A673 (cell line): ENCODE measurements around the gene SH3PXD2B. TPM values are rescaled to one million over a fixed set of nuclear protein-coding genes. Genes with fewer than 3 reads are reported as not detected.
"Not testable (repeated sequence)": the region's sequence is repeated elsewhere in the genome, so short reads cannot be mapped to it uniquely, and the experiment has no call there.

Experiments used
- BruUV-seq: library from RNA; stranded (reverse); fragments of 400-500 nt; replicated peaks from 2 replicates; lab custom pipeline; 2021; lab: Mats Ljungman, UMichigan
- CTCF ChIA-PET: fragments of 300-600 bp; sonication (Branson Sonifier 250); formaldehyde crosslinking; loops from one replicate; lab custom pipeline; 2022; ENCODE audit warnings: antibody characterized with exemption; lab: Charles Lee
- POLR2A ChIA-PET: fragments of 300-600 bp; sonication (Branson Sonifier 250); formaldehyde crosslinking; loops from one replicate; lab custom pipeline; 2022; ENCODE audit warnings: antibody characterized with exemption; ENCODE audit not compliant: low non-redundant PET; lab: Charles Lee
- DNase-seq: peaks from one replicate; pipeline ENCODE4 v3.0.0-alpha.2; 2015; ENCODE audit warnings: low spot score
- H3K27ac ChIP-seq: fragments of 200-600 bp; sonication (generic); 2 replicates; pipeline ENCODE4 v1.5.1; 2016; ENCODE audit warnings: mixed run types, low read depth, mild to moderate bottlenecking, mixed read lengths, antibody characterized with exemption, low read length; ENCODE audit not compliant: poor library complexity, severe bottlenecking
- H3K27me3 ChIP-seq: fragments of 200-600 bp; sonication (generic); replicated peaks from 2 replicates; pipeline ENCODE4 v1.6.1; 2017; ENCODE audit warnings: mixed run types, low read depth, mild to moderate bottlenecking, mixed read lengths, antibody characterized with exemption, low read length; ENCODE audit not compliant: insufficient read depth, poor library complexity
- H3K36me3 ChIP-seq: fragments of 200-600 bp; sonication (generic); 2 replicates; pipeline ENCODE4 v1.6.1; 2016; ENCODE audit warnings: mixed run types, mild to moderate bottlenecking, mixed read lengths, antibody characterized with exemption, low read length; ENCODE audit not compliant: insufficient read depth, poor library complexity, severe bottlenecking
- H3K4me1 ChIP-seq: fragments of 200-600 bp; sonication (generic); 2 replicates; pipeline ENCODE4 v1.6.1; 2017; ENCODE audit warnings: mixed run types, mild to moderate bottlenecking, mixed read lengths, antibody characterized with exemption, low read length; ENCODE audit not compliant: insufficient read depth, poor library complexity, severe bottlenecking
- H3K4me3 ChIP-seq: fragments of 200-600 bp; sonication (generic); 2 replicates; pipeline ENCODE4 v1.5.1; 2016; ENCODE audit warnings: low read depth, mixed run types, mild to moderate bottlenecking, mixed read lengths, low read length; ENCODE audit not compliant: poor library complexity, severe bottlenecking
- H3K9me3 ChIP-seq: fragments of 200-600 bp; sonication (generic); 2 replicates; pipeline ENCODE4 v1.6.1; 2016; ENCODE audit warnings: mixed run types, low read depth, mild to moderate bottlenecking, mixed read lengths, antibody characterized with exemption, low read length; ENCODE audit not compliant: poor library complexity, severe bottlenecking
- CTCF ChIP-seq: fragments of 300-800, 200-600 bp; sonication (generic); conservative IDR thresholded peaks from 2 replicates; pipeline ENCODE4 v1.5.1; 2017; ENCODE audit warnings: low read depth, mild to moderate bottlenecking, antibody characterized with exemption, low read length, moderate library complexity, mixed read lengths
- EZH2 ChIP-seq: fragments of 200-600 bp; sonication (generic); IDR thresholded peaks from 2 replicates; pipeline ENCODE4 v1.6.1; 2017; ENCODE audit warnings: borderline replicate concordance, low read depth, mild to moderate bottlenecking, mixed read lengths, antibody characterized with exemption, low read length; ENCODE audit not compliant: poor library complexity, severe bottlenecking
- intact Hi-C: fragments of 100-400 bp; cut with micrococcal nuclease; formaldehyde crosslinking; loops from one replicate; pipeline ENCODE4 v1.10.0; 2022; ENCODE audit not compliant: unreplicated experiment
- total RNA-seq: library from RNA; stranded (reverse); gene quantifications from 2 replicates; pipeline ENCODE4 v1.2.3, GENCODE V29; 2021

Gene SH3PXD2B
- total RNA-seq, 1 experiment from 2014 or later = 28.1 TPM

GRCh38 chr5:172410160-172410559 is 44.2 kb downstream of the SH3PXD2B start:
- H3K27me3 ChIP-seq = no peaks in the 10 kb centered on the region
- ChIA-PET CTCF (no interaction called here), POLR2A (no interaction called here)
- TF ChIP-seq CTCF = no peak
- TF ChIP-seq EZH2 = no peak
- no peak overlapping the region for H3K27ac ChIP-seq
- H3K4me1 ChIP-seq = peaks cover 19% of the 10 kb centered on the region
- no peaks in the 10 kb centered on the region for H3K36me3 ChIP-seq
- no peak overlapping the region for H3K4me3 ChIP-seq
- no TSS peak for BruUV-seq
- no peaks in the 10 kb centered on the region for H3K9me3 ChIP-seq
- intact Hi-C loops = no loop called here
- DNase-seq = no peak

GRCh38 chr5:172409477-172409876 is 44.8 kb downstream of the SH3PXD2B start:
- H3K27ac ChIP-seq, DNase-seq, BruUV-seq, H3K27me3 ChIP-seq, intact Hi-C loops, POLR2A ChIA-PET, H3K9me3 ChIP-seq, CTCF ChIA-PET, H3K36me3 ChIP-seq, H3K4me3 ChIP-seq: not testable (repeated sequence)
- peaks cover 19% of the 10 kb centered on the region for H3K4me1 ChIP-seq

- Histone ChIP-seq H3K36me3 (no peaks in the 10 kb centered on the region), H3K4me1 (peaks cover 13% of the 10 kb centered on the region), H3K27ac (no peak overlapping the region), H3K9me3 (no peaks in the 10 kb centered on the region), H3K27me3 (no peaks in the 10 kb centered on the region), H3K4me3 (no peak overlapping the region)
- BruUV-seq = no TSS peak
- DNase-seq = no peak
- CTCF ChIA-PET = no interaction called here
- POLR2A ChIA-PET = no interaction called here
- TF ChIP-seq EZH2 (no peak), CTCF (no peak)
- intact Hi-C loops = no loop called here
These were observed 46.5 kb downstream of the SH3PXD2B start for GRCh38 chr5:172407822-172408221.

- no TSS peak for BruUV-seq
These were observed 47.1 kb downstream of the SH3PXD2B start for GRCh38 chr5:172407241-172407691.

More at GRCh38 chr5:172407241-172407691, 47.1 kb downstream of the SH3PXD2B start:
- no peaks in the 10 kb centered on the region for H3K36me3 ChIP-seq
- ChIA-PET POLR2A (no interaction called here), CTCF (no interaction called here)
- H3K4me1 ChIP-seq = peaks cover 8% of the 10 kb centered on the region
- H3K27me3 ChIP-seq = no peaks in the 10 kb centered on the region
- no peak for TF ChIP-seq CTCF
- TF ChIP-seq EZH2 = no peak
- H3K27ac ChIP-seq = no peak overlapping the region
- intact Hi-C loops = no loop called here
- H3K4me3 ChIP-seq = no peak overlapping the region
- H3K9me3 ChIP-seq = no peaks in the 10 kb centered on the region
- DNase-seq = no peak
